SH-SY5Y (cell line): ENCODE measurements around the gene CTDP1.

Experiments
- GATA2 ChIP-seq: IDR thresholded peaks from 2 replicates; pipeline ENCODE4 v1.6.1; 2011; ENCODE audit warnings: mild to moderate bottlenecking, low read depth, low read length
- GATA3 ChIP-seq: IDR thresholded peaks from 2 replicates; pipeline ENCODE4 v1.6.1; 2011; ENCODE audit warnings: low read depth, mild to moderate bottlenecking, low read length, moderate library complexity

- TF ChIP-seq GATA3 (no peak), GATA2 (no peak)
Measured at GRCh38 chr18:79729611-79730010, 50.0 kb downstream of the CTDP1 start.
